ENCODE results near the gene SIL1. TPM values are rescaled to one million over a fixed set of nuclear protein-coding genes. Genes with fewer than 3 reads are reported as not detected.

Gene SIL1
- total RNA-seq (2022; extraction: Qiagen RNA extraction; ENCODE audit: low read depth), result 23.4 to 27.9 TPM (median 25.4 TPM) in 5 replicates

GRCh38 chr5:139197710-139198669 is at the start of gene SIL1:
Gene SIL1, minus strand, starts transcription at chr5:139198368. Its CDS starts 70,525 bp downstream, at chr5:139127843.

Other genes with a start within 250 kb of the SIL1 start
- 145 to 215 TPM (median 178 TPM) in 5 replicates for gene MATR3, start 95.4 kb upstream of the SIL1 start, total RNA-seq (2022; extraction: Qiagen RNA extraction; ENCODE audit: low read depth)
- 81.2 to 92.6 TPM (median 82.0 TPM) in 5 replicates for gene PAIP2, start 143.5 kb upstream of the SIL1 start, total RNA-seq (2022; extraction: Qiagen RNA extraction; ENCODE audit: low read depth)
- gene SLC23A1, start 184.9 kb upstream of the SIL1 start, total RNA-seq (2022; extraction: Qiagen RNA extraction; ENCODE audit: low read depth), result 1.3 to 1.9 TPM (median 1.4 TPM) in 5 replicates
- 0.10 TPM in 1 of 5 replicates, not detected in the others for gene MZB1, start 191.5 kb upstream of the SIL1 start, total RNA-seq (2022; extraction: Qiagen RNA extraction; ENCODE audit: low read depth)
- 0.17 to 0.31 TPM (median 0.25 TPM) in 5 replicates for gene PROB1, start 196.7 kb upstream of the SIL1 start, total RNA-seq (2022; extraction: Qiagen RNA extraction; ENCODE audit: low read depth)
- 4.7 to 7.3 TPM (median 5.2 TPM) in 5 replicates for gene SPATA24, start 205.7 kb upstream of the SIL1 start, total RNA-seq (2022; extraction: Qiagen RNA extraction; ENCODE audit: low read depth)
- 4.6 to 10.3 TPM (median 7.0 TPM) in 5 replicates for gene DNAJC18, start 241.2 kb upstream of the SIL1 start, total RNA-seq (2022; extraction: Qiagen RNA extraction; ENCODE audit: low read depth)